ENCODE results near the gene TTC22.
A peak's percentile ranks its signal among the peaks of the same experiment; 100 is the strongest.
"Not testable (repeated sequence)": the region's sequence is repeated elsewhere in the genome, so short reads cannot be mapped to it uniquely, and the experiment has no call there.

Gene TTC22

DNA sequence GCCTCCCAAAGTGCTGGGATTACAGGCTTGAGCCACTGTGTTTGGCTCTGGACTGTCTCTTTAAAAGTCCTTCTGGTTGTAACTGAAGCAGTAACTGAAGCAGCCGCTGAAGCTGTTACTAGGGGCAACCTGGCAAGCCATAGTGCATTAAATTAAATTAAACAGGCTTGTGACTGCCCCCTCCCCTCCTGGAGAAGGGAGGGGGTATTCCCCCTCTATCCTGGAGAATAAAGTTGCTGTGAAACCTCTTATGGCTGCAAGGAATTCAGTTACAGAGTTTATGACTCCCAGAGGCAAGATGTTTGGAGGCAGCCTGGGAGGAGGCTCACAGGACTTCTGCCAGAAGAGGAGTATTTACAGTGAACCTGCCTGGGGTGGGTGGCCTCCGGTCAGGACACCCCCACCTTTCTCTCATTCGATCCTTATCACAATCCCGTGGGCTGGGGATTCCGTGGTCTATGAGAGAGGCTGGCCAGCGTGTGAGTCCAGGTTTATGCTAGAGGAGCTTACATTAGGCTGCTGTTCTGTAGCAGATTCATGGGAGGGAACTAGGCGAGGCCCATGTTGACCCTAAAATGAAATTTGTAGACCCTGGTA, 8.3 kb downstream of the TTC22 start:
- Mint-ChIP-seq H3K4me3 (no peak overlapping the region), H3K9me3 (peaks cover 0 to 1% of the 10 kb centered on the region in 2 donors), H3K36me3 (peaks cover 4 to 6% of the 10 kb centered on the region in 2 donors), H3K4me1 (peaks cover 1 to 5% of the 10 kb centered on the region in 2 donors), H3K27ac (no peak overlapping the region), H3K27me3 (no peaks in the 10 kb centered on the region)
- DNase-seq (no peak), ATAC-seq (replicated peaks) (no peak)

DNA sequence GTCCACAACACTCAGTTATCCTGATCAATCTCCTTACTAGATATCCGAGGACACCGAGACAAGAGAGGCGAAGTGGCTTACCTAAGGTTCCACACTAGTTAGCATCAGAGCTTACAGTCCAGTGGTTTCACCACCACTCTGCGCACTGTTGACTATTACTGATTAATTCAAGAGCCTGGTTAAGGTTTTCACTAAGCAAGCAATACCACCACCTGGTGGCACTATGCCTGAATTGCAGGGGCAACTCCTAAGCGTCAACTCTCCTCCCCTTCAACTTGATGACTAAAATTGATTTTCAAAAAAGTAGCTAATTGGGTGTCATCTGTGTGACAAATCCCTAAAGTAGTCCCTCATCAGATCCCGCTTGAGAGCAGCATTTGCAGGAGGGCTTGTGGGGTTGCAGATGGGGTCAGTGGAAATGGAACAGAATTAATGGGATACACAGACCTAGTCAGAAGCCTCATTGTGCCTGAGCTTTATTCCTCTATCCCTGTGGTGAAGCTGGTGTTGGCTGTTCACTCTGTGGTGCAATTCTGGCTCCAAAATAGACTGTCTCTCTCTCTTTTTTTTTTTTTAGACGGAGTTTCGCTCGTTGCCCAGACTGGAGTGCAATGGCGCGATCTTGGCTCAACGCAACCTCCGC, 9.1 kb downstream of the TTC22 start:
- H3K4me1 Mint-ChIP-seq, result peaks cover 0 to 5% of the 10 kb centered on the region in 2 donors
- peaks cover 6 to 7% of the 10 kb centered on the region in 2 donors for H3K36me3 Mint-ChIP-seq
- ATAC-seq (replicated peaks) (peak in 1 of 2 donors; percentile 27), DNase-seq (peak; percentile 17)
- no peak overlapping the region for H3K27ac Mint-ChIP-seq
- no peaks in the 10 kb centered on the region for H3K27me3 Mint-ChIP-seq
- no peak overlapping the region for H3K4me3 Mint-ChIP-seq
- peaks cover 0 to 1% of the 10 kb centered on the region in 2 donors for H3K9me3 Mint-ChIP-seq

DNA sequence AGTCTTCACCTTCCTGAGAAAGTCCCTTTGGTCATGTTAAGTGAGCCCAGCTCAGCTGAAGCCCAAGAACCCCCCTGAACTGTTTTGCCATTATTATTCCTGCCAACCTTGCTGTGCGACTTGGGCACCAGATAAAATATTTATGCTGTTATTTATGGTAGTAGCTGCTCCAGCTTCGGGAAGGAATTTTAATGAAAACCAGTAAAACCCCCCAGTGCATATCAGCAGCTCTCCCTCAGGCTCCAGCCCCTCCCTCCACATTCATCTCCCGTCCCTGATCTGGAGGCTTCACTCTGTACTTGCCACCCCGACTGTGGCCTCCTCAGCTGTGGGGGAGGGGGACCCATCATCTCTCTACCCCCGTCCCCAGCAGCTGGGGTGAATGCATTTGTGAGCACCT, 12.7 kb downstream of the TTC22 start:
- no peak for DNase-seq
- no peak overlapping the region for H3K27ac Mint-ChIP-seq
- peaks cover 6 to 13% of the 10 kb centered on the region in 2 donors for H3K36me3 Mint-ChIP-seq
- no peaks in the 10 kb centered on the region for H3K4me1 Mint-ChIP-seq
- no peak for ATAC-seq (replicated peaks)
- no peaks in the 10 kb centered on the region for H3K27me3 Mint-ChIP-seq
- H3K4me3 Mint-ChIP-seq, result no peak overlapping the region
- H3K9me3 Mint-ChIP-seq, result peaks cover 0 to 1% of the 10 kb centered on the region in 2 donors

DNA sequence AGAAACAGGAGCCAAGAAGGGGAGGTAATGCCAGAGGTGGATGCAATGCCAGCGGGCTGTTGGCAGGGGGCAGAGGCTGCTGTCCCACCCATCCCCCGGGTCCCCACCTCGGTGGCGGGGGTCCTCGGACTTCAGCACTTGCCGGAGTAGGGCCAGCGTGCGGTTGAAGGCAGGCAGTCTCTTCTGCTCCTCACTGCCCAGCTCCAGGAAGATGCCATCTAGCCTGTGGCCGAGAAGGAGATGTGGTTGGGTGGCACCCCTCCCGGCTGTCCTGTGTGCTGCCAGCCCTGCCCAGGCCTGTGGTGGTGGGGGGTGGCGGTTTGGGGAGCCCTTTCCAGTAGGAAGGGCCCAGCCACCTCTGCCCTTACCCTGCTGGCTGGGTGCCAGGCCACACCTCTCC, 13.5 kb downstream of the TTC22 start:
- peaks cover 0 to 1% of the 10 kb centered on the region in 2 donors for H3K9me3 Mint-ChIP-seq
- ATAC-seq (replicated peaks), result no peak
- no peak for DNase-seq
- H3K4me1 Mint-ChIP-seq, result no peaks in the 10 kb centered on the region
- no peak overlapping the region for H3K4me3 Mint-ChIP-seq
- H3K27me3 Mint-ChIP-seq, result no peaks in the 10 kb centered on the region
- H3K36me3 Mint-ChIP-seq, result peaks cover 6 to 13% of the 10 kb centered on the region in 2 donors
- H3K27ac Mint-ChIP-seq, result no peak overlapping the region

DNA sequence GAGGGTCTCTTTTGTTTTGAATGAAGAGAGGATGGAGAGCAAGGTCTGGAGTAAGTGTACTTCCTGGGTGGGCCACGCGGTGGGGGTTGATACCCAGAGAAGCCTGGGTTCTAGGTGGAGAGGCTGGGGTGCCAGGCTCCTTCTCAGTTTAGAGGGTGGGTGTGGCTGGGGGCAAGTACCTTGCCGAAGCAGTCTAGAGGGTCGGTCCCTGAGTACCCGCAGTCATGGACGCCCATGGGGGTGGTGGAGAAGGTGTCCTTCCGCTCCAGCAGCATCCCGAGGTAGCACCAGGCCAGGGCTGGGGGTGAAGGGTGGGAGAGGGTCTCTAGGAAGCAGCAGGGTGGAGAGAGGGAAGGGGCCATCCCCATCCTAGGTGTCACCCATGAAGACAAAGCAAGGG, 14.3 kb downstream of the TTC22 start:
- Mint-ChIP-seq H3K36me3 (peaks cover 4 to 15% of the 10 kb centered on the region in 2 donors), H3K9me3 (no peaks in the 10 kb centered on the region), H3K4me1 (no peaks in the 10 kb centered on the region), H3K27me3 (no peaks in the 10 kb centered on the region), H3K27ac (no peak overlapping the region), H3K4me3 (no peak overlapping the region)
- ATAC-seq (replicated peaks) (no peak), DNase-seq (no peak)

DNA sequence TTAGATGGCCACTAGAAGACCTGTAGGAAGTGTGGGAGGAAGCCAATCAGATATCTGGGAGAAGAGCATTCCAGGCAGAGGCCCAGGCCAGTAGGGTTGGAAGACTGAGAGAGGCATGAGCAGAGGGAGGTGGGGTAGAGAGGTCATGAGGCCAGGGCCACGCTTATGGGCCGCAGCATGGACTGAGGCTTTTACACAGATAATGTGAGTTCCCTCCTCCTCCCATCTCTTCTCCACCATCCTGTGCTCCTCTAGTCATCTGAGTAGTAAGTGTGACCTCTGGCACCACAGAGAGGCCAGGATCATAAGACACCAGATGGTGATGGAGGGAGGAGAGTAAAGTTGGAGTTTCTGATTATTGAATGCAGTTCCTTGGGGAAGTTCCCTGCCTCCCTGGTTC, 17.1 kb downstream of the TTC22 start:
- ATAC-seq (replicated peaks), result no peak
- Mint-ChIP-seq H3K36me3 (peaks cover 6 to 19% of the 10 kb centered on the region in 2 donors), H3K9me3 (no peaks in the 10 kb centered on the region), H3K27ac (no peak overlapping the region), H3K4me1 (no peaks in the 10 kb centered on the region), H3K27me3 (no peaks in the 10 kb centered on the region), H3K4me3 (no peak overlapping the region)
- no peak for DNase-seq

DNA sequence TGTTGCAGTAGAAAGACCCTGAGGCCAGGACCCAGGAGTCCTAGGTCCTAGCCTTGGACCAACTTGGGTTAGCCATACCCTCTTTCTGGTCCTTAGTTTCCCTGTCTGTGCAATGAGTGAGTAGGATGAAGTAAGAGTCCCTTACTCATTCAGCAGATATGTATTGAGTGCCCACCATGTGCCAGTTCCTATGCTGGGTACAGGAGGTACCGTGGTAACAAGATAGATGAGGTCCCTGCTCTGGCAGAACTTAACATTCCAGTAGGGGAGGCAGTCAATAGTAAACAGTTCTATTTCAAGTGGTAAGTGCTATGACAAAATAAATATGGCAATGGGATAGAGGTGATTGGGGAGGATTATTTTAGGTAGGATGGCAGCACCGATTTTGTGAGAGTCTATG, 18.5 kb downstream of the TTC22 start:
- H3K4me1 Mint-ChIP-seq, result no peaks in the 10 kb centered on the region
- DNase-seq (no peak), ATAC-seq (replicated peaks) (no peak)
- H3K27ac Mint-ChIP-seq, result no peak overlapping the region
- H3K36me3 Mint-ChIP-seq, result peaks cover 7 to 23% of the 10 kb centered on the region in 2 donors
- H3K27me3 Mint-ChIP-seq, result no peaks in the 10 kb centered on the region
- no peak overlapping the region for H3K4me3 Mint-ChIP-seq
- no peaks in the 10 kb centered on the region for H3K9me3 Mint-ChIP-seq

DNA sequence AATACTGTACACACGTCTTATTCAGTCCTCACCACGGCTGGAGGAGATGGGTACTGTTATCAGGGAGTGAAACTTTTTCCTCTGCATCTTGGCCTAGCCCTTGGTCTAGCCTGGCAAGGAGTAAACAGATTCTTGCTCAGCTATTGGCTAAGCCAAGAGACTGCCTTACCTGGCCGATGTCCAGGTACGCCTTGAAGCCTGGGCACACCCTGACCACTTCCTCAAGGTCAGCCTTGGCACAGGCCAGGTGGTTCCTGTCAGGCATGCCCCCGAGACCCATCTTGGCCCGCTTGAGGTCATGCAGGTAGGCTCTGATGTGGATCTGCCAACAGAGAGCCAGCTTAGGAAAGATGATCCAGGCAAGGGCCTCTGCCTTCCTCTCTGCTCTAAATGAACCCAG, 19.0 kb downstream of the TTC22 start:
- peaks cover 7 to 20% of the 10 kb centered on the region in 2 donors for H3K36me3 Mint-ChIP-seq
- H3K4me3 Mint-ChIP-seq, result no peak overlapping the region
- H3K4me1 Mint-ChIP-seq, result no peaks in the 10 kb centered on the region
- no peak overlapping the region for H3K27ac Mint-ChIP-seq
- H3K9me3 Mint-ChIP-seq, result no peaks in the 10 kb centered on the region
- no peaks in the 10 kb centered on the region for H3K27me3 Mint-ChIP-seq
- DNase-seq, result no peak
- no peak for ATAC-seq (replicated peaks)

DNA sequence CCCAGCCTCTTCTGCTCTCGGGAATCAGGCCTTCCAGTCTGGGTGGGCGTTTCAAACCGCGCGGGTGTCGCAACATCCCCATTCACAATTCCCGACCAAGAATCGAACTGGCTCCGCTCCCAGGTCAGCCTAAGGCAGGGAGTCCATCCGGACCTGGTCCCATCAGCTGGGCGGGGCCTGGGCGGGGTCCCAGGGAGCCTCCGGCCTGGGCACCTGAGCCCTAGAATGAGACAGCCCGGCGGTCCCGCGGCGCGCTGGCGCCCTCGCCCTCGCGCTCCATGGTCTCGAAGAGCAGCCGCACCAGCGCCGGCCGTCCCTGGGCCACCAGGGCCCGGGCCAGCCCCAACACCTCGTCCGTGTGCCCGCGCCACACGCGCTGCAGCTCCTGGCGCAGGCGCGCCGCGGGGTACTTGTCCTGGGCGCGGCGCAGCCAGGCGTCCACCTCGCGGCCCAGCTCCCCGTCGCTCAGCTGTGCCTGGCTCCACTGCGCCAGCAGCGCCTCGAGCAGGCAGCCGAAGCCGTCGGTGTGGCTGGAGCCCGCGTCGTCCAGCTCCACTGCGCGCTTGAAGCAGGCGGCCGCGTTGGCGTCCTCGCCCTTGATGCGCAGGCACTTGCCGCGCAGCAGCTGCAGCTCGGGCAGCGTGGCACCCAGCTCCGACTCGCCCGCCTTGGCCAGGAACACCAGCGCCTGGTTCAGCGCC, 19.9 kb downstream of the TTC22 start:
- no peak for DNase-seq
- Mint-ChIP-seq H3K27ac (no peak overlapping the region), H3K36me3 (peaks cover 4 to 15% of the 10 kb centered on the region in 2 donors), H3K4me3 (no peak overlapping the region), H3K27me3 (no peaks in the 10 kb centered on the region), H3K9me3 (no peaks in the 10 kb centered on the region), H3K4me1 (no peaks in the 10 kb centered on the region)
- no peak for ATAC-seq (replicated peaks)

DNA sequence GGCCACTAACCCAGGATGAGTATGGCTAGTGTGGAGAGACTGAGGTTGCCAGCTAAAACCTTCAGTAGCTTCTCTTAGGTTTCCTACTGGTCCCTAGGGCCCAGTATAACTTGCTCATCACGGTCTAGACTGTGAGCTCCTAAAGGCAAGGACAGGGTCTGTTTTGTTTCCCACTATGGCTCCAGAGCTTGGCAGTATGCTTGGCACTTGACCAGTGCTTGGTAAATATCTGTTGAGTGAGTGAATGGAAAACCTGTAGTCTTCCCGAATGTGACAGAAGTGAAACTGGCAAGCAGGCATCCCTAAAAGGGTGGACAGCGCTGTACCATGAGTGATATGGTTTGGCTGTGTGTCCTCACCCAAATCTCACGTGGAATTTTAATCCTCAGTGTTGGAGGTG, 23.7 kb downstream of the TTC22 start:
- DNase-seq (no peak), ATAC-seq (replicated peaks) (no peak)
- H3K4me3 Mint-ChIP-seq, result no peak overlapping the region
- H3K36me3 Mint-ChIP-seq, result peaks cover 4 to 14% of the 10 kb centered on the region in 2 donors
- H3K27ac Mint-ChIP-seq, result no peak overlapping the region
- H3K4me1 Mint-ChIP-seq, result no peaks in the 10 kb centered on the region
- peaks cover 4 to 15% of the 10 kb centered on the region in 2 donors for H3K27me3 Mint-ChIP-seq
- H3K9me3 Mint-ChIP-seq, result no peaks in the 10 kb centered on the region

DNA sequence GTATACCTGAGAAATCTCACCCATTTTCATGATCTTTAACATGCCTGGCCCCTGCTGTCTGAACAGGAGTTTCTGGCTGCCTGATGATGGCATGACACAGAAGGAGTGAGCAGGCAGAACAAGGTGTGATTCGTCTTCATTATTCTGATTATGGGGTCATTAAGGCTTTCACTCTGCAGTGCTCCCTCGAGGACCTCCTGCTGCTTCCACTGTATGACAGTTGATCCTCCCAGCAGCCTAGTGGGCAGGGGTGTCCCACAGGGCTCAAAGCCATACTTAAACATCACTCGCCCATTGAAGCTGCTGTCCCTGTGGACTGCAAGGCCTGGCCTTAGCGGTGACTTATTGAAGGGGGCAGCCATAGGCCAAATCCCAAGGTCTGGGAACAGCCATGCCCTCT, 24.1 kb downstream of the TTC22 start:
- H3K27me3 Mint-ChIP-seq, result peaks cover 4 to 15% of the 10 kb centered on the region in 2 donors
- no peak for DNase-seq
- peaks cover 4 to 14% of the 10 kb centered on the region in 2 donors for H3K36me3 Mint-ChIP-seq
- H3K27ac Mint-ChIP-seq, result no peak overlapping the region
- H3K4me3 Mint-ChIP-seq, result no peak overlapping the region
- no peaks in the 10 kb centered on the region for H3K4me1 Mint-ChIP-seq
- H3K9me3 Mint-ChIP-seq, result no peaks in the 10 kb centered on the region
- ATAC-seq (replicated peaks), result no peak

DNA sequence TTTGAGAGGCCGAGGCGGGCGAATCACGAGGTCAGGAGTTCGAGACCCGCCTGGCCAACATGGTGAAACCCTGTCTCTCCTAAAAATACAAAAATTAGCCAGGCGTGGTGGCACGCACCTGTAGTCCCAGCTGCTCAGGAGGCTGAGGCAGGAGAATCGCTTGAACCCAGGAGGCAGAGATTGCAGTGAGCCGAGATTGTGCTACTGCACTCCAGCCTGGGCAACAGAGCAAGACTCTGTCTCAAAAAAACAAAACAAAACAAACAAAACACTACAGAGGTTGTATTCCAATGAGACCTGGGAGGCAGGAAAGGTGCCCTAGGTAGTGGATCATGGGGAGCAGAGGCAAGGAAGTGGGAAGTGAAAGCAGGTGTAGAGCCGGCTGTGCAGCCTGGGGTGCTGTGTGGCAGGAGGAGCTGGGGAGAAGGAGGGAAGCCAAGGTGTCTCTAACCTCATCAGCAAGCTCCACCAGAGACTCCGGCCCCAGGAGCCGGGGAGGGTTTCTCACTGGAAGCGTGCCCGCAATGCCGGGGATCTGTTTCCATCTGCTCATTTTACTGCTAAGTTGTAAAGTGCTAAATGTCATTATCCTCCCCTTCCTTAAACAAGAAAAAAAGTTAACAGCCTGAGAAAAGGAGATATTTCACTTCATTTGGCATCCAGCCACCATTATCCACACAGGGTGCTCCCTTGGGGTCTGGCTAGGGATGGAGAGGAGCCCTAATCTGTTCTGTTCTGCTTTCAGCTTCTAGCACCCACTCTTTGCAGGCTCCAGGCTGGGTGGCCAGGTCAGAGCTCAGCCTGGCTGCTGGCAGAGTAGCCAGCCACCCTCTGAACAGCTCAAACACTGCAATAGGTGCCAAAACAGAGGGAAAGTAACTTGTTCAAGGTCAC, 25.0 kb downstream of the TTC22 start:
- not testable (repeated sequence) for H3K4me1 Mint-ChIP-seq, H3K4me3 Mint-ChIP-seq, H3K36me3 Mint-ChIP-seq

DNA sequence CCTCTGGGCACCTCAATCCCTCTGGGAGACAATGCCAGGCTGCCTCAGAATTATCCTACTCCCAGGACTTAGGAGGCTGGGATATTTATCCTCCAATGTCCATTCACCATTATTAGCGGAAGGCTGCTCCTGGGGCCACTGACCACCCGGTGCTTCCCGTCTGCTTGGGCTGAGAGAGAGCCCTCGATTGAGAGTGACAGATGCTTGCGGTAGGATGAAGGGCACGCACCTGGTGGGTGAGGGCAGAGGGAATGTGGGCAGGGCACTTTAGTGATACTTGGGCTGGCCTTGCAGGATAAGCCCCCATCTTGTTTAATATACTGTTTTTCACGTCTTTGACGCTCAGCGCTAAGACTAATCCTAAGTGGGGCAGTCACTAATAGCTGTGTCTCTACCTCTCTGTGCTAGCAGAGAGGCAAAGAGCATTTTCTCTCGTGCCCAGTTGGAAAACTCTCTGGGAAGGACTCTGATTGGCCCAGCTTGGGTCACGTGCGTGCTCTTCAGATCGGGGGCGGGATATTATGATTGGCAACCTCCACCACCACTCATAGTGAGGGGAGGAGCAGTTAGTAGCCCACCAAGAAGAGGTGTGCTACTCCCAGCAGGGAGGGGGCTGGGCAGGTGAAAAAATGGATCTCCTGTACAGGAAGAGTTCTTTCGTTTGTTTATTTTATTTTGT, 26.2 kb downstream of the TTC22 start:
- Mint-ChIP-seq H3K27ac (no peak overlapping the region), H3K4me1 (no peaks in the 10 kb centered on the region), H3K36me3 (peaks cover 1 to 10% of the 10 kb centered on the region in 2 donors), H3K9me3 (no peaks in the 10 kb centered on the region), H3K4me3 (no peak overlapping the region), H3K27me3 (peaks cover 4 to 15% of the 10 kb centered on the region in 2 donors)
- ATAC-seq (replicated peaks), result no peak
- no peak for DNase-seq

More for the DNA sequence above, 25.0 kb downstream of the TTC22 start:
- peaks cover 4 to 15% of the 10 kb centered on the region in 2 donors for H3K27me3 Mint-ChIP-seq
- not testable (repeated sequence) for H3K9me3 Mint-ChIP-seq; H3K27ac Mint-ChIP-seq; ATAC-seq (replicated peaks); DNase-seq

DNA sequence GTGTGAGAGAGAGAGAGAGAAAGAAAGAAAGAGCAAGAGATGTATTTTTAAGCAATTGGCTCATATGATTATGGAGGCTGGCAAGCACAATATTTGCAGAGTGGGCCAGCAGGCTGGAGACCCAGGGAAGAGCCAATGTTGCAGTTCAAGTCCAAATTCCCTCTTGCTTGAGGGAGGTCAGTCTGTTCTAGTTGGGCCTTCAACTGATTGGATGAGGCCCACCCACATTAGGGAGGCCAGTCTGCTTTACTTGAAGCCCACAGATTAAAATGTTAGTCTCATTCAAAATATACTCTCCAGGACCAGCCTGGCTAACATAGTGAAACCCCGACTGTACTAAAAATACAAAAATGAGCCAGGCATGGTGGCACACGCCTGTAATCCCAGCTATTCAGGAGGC, 28.2 kb downstream of the TTC22 start:
- no peaks in the 10 kb centered on the region for H3K36me3 Mint-ChIP-seq
- no peak overlapping the region for H3K4me3 Mint-ChIP-seq
- ATAC-seq (replicated peaks) (no peak), DNase-seq (no peak)
- H3K27me3 Mint-ChIP-seq, result peaks cover 4 to 15% of the 10 kb centered on the region in 2 donors
- no peaks in the 10 kb centered on the region for H3K9me3 Mint-ChIP-seq
- no peak overlapping the region for H3K27ac Mint-ChIP-seq
- H3K4me1 Mint-ChIP-seq, result no peaks in the 10 kb centered on the region
